SK-N-MC (cell line): Measurements from ENCODE around the gene KRT3.

Experiments used
- EZH2 ChIP-seq: fragments of 200-600 bp; sonication (generic); IDR thresholded peaks from one replicate; pipeline ENCODE4 v1.6.1; 2017; ENCODE audit warnings: antibody characterized with exemption
- FOXP2 ChIP-seq: optimal IDR thresholded peaks from 2 replicates; pipeline ENCODE3; 2011; ENCODE audit warnings: mild to moderate bottlenecking, moderate library complexity; ENCODE audit not compliant: insufficient read depth; ENCODE audit errors: extremely low read length, control extremely low read depth

GRCh38 chr12:52755533-52755932, 40.4 kb downstream of the KRT3 start:
- no peak for TF ChIP-seq EZH2
- TF ChIP-seq FOXP2 = no peak
